ENCODE results near the gene PLEKHA8.

DNA sequence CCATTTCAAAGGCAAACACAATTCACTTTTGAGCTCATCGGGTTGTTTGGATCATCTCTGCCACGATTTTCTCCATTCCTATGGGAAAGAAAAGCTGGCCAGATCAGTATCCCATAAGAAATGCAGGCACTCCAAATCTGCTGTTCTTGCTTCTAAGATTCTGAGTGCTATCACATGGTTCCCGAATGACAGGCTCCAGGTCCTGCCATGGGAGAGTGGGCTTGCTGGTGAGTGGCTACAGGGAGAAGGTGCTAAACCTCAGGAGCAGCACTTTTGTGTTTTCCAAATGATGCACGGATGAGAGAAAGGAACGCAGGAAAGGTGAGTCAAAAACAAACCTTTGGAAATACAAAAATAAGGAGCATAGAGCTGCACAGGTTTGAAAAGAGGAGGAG is 138.6 kb downstream of the PLEKHA8 start:
- no peak for TF ChIP-seq FOXK2 (IDR thresholded peaks at IDR 0.05)
- no peak for TF ChIP-seq SP1 (IDR thresholded peaks at IDR 0.05)
